ENCODE results near the gene TUBD1.
"Not testable (repeated sequence)": the region's sequence is repeated elsewhere in the genome, so short reads cannot be mapped to it uniquely, and the experiment has no call there.

Gene TUBD1

DNA sequence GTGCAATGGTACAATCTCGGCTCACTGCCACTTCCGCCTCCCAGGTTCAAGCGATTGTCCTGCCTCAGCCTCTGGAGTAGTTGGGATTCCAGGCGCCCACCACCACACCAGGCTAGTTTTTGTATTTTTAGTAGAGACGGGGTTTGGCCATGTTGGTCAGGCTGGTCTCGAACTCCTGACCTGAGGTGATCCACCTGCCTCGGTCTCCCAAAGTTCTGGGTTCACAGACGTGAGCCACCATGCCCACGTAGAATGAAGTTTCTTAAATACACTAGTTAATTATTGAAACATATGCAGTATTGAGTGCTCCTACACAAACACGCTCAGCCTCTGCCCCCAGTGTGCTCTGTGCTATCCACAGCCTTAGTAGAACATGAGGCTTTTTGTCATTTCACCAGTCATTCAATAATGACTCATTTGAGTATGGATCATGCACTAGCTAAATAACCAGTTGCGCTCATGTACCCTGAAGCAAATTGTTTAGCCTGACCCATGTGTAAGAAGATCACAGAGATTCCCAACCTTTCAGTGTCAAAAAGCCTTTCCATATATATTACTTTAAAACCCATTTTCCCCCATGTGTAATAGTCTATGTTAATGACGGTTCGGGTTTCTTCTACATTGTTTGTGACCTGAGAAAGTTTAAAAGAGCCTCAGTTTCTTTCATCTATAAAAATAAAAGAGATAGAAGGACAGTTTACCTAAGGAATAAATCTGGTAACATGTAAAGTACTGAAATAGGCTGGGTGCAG is 49.7 kb downstream of the TUBD1 start:
- DNase-seq = peak; percentile 29

DNA sequence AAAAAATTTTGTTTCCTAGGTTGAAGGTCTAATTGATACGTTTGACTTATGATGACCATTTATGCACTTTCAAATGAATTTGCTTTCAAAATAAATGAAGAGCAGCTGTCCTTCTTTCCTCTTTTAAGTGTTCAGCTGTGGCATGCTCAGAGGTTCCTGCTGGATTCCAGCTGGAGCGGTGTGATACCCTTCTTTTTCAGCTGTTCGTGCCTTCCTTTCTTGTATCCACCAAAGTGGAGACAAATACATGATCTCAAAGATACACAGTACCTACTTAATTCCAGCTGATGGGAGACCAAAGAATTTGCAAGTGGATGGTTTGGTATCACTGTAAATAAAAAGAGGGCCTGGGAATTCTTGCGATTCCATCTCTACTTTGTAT is 50.9 kb downstream of the TUBD1 start:
- DNase-seq = not testable (repeated sequence)

DNA sequence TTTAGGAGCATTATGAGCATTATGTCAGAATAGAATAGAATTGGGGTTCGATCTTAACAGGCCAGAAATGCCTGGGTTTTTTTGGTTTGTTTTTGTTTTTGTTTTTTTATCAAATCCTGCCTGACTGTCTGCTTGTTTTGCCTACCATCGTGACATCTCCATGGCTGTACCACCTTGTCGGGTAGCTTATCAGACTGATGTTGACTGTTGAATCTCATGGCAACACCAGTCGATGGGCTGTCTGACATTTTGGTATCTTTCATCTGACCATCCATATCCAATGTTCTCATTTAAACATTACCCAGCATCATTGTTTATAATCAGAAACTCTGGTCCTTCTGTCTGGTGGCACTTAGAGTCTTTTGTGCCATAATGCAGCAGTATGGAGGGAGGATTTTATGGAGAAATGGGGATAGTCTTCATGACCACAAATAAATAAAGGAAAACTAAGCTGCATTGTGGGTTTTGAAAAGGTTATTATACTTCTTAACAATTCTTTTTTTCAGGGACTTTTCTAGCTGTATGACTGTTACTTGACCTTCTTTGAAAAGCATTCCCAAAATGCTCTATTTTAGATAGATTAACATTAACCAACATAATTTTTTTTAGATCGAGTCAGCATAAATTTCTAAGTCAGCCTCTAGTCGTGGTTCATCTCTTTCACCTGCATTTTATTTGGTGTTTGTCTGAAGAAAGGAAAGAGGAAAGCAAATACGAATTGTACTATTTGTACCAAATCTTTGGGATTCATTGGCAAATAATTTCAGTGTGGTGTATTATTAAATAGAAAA is 51.5 kb downstream of the TUBD1 start:
- DNase-seq = not testable (repeated sequence)

DNA sequence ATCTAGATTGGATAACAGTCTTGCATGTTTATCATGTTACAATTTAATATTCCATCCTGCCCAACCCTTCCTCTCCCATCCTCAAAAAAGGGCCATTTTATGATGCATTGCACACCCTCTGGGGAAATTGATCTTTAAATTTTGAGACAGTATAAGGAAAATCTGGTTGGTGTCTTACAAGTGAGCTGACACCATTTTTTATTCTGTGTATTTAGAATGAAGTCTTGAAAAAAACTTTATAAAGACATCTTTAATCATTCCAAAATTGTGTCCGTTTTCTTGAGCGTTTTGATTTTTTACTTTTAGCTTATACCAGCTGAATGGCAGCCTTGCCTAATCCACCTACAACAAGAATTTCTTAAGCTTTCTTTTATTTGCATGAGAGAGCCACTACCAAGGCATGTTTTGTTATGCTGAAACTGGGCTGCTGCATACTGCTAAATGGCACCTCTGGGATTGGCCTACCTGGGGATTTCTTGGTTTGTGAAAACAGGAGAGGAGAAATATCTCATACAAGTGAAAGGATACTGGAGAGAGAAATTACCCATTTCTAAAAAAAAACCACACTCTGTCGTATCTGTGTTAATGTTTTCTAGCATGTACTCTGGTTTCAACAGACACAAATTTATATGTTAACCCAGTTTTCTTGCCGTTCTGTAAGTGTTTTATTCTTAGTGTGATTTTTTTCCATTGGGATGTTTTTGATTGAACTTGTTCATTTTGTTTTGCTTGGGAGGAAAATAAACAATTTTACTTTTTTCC is 52.2 kb downstream of the TUBD1 start:
- DNase-seq = no peak

DNA sequence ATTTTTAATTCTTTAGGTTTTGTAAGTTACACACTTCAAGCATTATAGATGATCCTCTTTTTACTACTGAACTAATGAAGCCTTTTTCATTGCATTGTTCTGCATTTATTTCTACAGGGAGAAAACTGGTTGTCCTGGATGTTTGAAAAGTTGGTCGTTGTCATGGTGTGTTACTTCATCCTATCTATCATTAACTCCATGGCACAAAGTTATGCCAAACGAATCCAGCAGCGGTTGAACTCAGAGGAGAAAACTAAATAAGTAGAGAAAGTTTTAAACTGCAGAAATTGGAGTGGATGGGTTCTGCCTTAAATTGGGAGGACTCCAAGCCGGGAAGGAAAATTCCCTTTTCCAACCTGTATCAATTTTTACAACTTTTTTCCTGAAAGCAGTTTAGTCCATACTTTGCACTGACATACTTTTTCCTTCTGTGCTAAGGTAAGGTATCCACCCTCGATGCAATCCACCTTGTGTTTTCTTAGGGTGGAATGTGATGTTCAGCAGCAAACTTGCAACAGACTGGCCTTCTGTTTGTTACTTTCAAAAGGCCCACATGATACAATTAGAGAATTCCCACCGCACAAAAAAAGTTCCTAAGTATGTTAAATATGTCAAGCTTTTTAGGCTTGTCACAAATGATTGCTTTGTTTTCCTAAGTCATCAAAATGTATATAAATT is 53.0 kb downstream of the TUBD1 start:
- no peak for DNase-seq

DNA sequence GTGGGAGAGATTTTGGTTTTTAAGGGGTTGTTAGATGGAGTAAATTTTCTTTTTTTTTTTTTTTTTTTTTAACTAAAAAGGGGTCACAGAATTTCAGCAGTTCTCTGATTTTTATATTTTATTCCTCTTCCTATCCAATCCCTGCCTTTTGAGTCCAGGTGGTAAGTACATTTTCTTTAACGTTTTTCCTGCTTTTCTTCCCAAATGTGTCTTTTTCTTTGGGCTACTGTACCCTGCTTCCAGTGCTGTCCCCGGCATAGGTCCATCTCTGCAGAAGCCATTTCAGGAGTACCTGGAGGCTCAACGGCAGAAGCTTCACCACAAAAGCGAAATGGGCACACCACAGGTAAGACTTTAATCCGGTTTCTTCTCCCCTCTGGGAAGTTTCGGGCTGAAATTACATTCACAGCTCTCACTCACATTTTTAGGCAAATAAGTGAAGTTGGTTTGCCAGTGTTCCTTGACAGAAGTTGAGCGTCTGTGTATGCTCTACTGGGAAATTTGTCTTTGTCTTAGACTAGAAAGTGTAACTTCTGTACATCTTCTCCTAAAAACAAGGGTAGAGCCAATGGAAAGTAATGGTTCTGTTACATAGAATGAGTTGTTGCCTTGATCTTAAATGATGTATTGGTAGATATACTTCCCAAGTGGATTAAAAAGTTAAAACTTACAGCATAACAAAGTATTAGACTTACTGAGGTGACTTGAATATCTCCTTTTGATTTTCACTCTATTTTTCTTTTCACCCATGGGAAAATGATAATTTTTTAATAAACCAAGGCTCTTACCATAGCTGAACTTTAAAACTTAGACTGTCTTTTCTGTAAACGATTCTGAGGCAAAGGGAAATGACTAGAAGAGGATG is 54.5 kb downstream of the TUBD1 start:
- DNase-seq = no peak

DNA sequence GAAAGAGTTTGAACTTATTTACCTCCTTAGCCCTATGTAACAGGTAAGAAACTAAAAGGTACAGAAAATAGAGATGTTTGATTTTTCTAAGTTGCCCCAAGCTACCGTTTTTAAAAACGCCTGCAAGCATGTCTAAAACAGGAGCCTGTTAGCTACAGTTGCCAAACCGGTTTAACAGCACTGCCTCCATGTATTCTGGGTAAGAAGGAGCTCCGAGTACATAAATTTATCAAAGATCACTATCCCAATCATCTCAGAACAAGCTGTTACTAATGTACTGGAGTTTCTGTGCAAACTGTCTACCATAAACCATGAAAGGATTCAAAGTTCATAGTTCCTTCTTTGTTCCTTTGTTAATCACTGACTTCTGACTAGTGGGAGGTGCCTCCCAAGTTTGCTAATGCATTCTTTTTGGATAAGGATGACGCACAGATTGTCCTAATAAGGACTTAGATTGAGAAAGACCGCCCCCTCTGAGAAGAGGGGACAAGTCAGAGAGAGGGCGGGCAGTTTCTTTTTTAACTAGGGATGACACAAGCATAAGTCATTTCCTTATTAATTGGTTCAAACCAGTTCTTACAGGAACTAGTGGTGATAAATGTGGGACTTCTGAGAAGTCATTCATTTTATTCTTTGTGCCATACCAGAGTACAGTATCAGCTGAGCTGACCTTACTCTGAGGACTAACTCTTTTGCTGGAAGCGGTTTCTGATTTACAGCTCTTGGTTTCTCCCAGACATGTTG is 55.3 kb downstream of the TUBD1 start:
- peak; percentile 98 for DNase-seq

DNA sequence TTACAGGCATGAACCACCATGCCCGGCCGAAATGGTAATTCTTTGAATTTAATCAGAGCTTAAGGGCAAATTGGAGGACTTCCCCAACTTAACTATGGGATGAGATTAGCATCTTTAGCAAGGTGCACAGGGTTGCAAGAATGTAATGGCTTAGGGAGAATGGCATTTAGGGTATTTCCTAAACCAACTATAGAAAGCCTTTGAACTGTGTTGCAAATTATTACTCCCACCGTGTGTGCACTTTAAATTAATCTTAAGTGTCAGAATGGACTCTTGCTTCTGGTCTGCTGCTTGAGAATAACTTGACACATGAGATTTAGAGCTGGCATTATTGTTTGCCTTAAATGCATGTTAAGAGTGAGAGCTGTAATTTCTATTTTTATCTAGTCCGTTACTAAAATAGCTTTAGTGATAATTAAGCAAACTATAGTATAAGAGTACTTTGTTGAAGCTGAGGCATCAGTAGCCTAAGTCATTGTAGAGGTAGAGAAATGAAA is 59.8 kb downstream of the TUBD1 start:
- DNase-seq = no peak

DNA sequence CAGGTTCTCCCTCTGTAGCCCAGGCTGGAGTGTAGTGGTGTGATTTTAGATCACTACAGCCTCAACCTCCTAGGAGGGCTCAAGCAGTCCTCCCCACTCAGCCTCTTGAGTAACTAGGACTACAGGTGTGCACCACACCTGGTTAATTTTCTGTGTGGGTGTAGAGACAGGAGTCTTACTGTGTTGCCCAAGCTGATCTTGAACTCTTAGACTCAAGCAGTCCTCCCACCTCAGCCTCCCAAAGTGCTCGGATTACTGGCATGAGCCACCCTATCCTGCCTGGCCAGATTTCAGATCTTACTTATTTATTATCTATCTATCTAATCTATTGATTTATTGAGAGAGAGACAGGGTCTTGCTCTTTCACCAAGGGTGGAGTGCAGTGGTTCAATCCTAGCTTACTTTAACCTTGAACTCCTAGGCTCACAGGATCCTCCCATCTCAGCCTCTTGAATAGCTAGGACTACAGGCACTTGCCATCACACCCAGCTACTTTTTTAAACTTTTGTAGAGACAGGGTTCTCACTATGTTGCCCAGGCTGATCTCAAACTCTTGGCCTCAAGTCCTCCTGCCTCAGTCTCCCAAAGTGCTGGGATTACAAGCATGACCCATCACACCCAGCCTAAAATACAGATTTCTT is 61.8 kb downstream of the TUBD1 start:
- no peak for DNase-seq

DNA sequence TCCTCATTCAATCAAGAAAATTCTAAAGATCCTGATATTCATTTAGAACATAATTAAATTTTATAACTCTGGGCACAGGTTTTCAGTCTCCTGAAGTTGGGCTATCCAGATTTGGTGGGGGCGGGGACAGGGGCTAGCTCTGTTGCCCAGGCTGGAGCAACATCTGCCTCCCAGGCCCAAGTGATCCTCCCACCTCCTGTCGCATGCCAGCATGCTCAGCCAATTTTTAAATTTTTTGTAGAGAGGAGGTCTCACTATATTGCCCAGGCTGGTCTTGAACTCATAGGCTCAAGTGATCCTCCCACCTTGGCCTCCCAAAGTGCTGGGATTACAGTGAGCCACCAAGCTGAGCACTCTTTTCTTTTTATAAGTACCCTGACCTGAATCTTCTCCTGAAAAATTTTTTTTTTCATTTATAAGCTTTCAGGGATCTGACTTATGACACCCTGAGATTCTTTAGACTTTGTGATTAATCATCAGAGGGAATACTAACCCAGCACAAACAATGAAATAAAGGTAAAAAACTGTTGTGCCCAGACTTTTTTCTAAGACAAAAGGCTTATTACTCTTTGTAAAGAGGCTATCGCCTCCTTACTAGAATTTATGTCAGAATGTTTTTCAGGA is 62.6 kb downstream of the TUBD1 start:
- no peak for DNase-seq

DNA sequence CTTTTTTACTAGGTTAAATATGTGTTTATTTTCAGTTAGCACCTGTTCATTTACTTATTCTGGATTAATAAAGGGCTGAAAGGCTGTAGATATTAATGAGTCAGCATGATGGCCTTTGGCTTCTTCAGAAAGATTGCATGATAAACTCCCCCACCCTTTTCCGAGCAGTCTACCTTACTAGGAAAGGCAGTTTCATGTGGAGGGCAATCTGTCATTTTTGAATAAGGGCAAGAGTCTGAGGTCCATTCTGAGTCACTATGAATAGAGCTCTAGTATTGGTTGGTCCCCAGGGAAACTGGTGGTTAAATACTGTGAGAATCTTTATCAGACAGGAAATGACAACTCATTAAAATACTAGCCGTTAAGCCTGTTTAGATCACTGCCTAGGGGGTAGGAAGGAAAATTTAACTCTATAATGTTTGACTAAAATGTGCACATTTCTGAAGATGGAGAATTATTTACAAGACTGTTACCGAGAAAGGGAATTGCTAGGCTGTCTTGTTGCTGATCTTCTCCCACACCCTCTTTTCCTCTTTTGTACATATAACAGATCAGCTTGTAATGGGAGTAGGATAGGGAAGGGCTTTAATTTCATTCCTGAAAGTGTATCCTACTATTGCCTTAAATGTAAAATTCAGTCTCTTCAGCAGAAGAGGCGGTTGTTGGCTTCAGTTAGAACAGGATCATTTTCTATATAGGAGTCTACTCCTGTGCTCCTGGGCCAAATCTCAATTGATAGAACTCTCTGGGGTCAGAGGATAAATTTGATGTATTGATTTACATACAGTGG is 63.3 kb downstream of the TUBD1 start:
- DNase-seq = peak; percentile 86

DNA sequence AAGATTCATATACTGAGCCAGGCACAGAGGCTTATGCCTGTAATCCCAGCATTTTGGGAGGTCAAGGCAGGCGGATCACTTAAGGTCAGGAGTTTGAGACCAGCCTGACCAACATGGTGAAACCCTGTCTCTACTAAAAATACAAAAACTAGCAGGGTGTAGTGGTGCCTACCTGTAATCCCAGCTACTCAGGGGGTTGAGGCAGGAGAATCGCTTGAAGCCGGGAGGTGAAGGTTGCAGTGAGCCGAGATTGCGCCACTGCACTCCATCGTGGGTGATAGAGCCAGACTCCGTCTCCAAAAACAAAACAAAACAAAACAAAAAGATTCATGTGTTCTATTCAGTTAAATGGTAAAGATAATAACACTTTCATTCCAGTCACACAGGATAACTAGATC is 63.9 kb downstream of the TUBD1 start:
- DNase-seq = not testable (repeated sequence)

DNA sequence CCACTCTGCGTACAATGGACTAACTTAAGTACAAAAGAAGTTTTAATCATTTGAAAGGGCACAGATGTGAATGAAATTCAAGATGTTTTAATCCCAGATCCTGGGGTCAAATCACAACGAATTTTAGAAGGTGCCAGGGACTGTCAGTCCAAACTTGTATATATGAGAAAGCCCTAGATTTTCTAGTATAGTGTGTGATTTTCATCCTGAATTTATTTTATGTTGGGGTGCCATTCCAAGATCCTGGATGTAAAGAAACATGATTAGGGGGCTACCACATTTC is 64.3 kb downstream of the TUBD1 start:
- no peak for DNase-seq

DNA sequence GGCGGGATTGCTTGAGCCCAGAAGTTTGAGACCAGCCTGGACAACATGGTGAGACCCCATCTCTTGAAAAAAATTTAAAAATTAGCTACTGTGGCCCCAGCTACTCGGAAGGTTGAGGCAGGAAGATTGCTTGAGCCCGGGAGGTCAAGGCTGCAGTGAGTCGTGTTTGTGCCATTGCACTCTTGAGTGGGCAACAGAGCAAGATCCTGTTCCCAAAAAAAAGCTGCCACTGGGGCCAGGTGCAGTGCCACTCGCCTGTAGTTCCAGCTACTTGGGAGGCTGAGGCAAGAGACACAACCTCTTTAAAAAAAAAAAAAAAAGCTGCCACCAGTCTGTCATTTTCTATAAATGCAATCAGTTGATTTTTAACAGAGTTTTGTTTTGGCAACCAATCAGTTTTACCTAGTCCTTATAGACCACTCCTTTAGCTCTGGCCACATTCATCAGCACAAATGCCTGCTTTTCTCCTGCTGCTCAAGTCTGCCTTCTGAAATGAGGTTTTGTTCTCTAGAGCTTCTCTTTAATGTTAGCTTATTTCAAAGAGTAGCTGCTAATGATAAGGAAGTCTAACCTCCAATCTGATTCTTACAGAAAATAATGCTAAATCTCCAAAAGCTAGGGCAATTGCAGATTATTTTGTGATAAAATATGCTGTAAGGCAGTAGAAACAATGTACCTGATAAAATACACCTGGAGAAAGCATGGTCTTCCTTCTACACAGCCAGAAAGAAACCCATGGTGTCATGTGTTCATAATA is 64.8 kb downstream of the TUBD1 start:
- no peak for DNase-seq

DNA sequence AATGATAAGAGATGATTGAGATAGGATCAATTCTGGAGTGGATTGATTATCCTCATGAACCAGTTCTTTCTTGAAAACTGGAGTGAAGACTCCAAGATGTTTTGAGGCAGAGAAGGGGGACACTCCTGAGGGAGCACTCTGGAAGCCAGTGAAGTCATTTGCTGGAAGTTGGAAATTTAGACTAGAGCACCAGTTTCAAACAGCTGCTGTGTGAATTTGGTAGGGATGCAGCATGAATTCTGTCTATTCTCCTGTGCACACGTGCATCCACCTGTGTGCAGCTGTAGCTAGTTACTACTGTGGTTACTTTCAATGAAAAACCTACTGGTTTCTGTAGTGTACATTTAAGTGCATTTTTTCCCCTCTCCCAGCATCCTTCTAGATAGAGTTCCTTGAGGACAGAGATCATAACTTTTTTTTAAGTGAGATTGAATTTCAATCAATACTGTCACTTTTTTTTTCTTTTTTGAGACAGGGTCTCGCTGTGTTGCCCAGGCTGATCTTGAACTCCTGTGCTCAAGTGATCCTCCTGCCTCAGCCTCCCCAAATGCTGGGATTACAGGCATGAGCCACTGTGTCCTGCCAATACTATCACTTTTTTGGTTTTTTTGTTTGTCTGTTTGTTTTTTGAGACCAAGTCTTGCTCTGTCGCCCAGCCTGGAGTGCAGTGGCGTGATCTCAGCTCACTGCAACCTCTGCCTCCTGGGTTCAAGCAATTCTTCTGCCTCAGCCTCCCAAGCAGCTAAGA is 65.9 kb downstream of the TUBD1 start:
- no peak for DNase-seq

DNA sequence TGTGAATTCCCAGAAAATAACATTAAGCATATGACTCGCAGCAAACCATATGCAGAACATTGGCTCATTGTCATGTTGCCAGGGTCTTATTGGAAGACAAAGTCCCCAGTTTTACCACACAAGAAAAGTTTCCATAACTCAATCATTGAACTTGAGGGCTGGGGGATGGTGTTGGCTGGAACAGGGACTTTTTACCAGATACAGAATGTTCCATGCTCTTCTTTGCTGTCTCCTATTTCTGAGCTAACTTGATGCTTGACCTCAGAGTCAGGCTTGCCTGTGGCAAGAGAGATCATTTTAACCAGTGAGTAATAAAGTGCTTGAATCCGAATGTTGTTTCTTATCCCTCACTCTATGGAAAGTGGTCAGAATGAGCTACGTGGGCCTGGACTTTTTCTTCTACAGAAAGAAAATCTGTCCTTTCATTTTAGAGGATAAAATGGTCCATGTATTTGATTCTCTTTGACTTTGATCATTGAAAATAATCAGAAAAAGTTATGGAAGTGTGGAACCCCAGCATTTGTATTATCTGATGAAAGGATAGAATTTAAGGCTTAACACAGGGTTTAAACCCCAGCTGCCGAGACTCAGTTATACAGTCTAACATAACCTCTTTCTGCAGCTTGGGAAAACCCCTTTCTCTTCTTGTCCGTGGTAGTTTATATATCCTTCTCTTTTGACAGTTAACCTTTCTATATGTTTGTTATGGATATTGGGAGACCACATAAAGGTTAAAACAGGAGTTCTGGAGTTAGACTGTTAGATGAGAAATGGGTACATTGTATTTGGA is 67.0 kb downstream of the TUBD1 start:
- DNase-seq = no peak

DNA sequence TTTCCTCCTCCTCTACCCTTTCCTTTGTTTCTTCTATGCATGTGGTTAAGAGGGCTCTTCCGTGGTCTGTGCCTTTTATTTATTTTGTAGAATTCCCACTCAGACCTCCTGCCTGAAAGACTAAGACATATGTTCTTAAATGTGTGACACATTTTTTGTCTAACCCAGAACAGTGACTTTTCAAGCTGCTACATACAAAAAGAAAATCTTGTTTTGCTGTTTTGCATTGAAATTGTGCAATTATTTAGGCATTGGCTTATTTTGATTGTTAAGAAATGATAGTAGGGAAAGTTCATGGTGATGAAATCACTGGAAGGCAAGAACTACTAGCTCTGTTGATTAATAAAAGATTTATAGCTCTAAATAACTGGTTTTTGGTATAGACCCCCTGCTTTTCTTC is 76.8 kb downstream of the TUBD1 start:
- no peak for DNase-seq
